AG04450 (cell line): ENCODE data around the gene ALS2. TPM values are rescaled to one million over a fixed set of nuclear protein-coding genes. Genes with fewer than 3 reads are reported as not detected.

Experiments
- CTCF ChIA-PET: fragments of 300-600, 350-600 bp; formaldehyde crosslinking; extraction: SDS; loops from one replicate; lab custom pipeline; 2022; ENCODE audit warnings: antibody characterized with exemption, inconsistent platforms; lab: Charles Lee
- POLR2A ChIA-PET: fragments of 350-600 bp; formaldehyde crosslinking; extraction: SDS; loops from one replicate; lab custom pipeline; 2021; ENCODE audit warnings: antibody characterized with exemption, inconsistent platforms; lab: Yijun Ruan, JAX
- DNase-seq: peaks from one replicate; pipeline ENCODE4 v3.0.0-alpha.2; 2011; ENCODE audit warnings: low read depth, low spot score
- H3K27ac ChIP-seq: one replicate; pipeline ENCODE4 v1.5.1; 2012; ENCODE audit warnings: low read depth, low read length, control low read depth
- H3K27me3 ChIP-seq: one replicate; pipeline ENCODE4 v1.6.0; 2012; ENCODE audit warnings: low read length; ENCODE audit not compliant: control insufficient read depth, insufficient read depth
- H3K4me3 ChIP-seq: 2 replicates; pipeline ENCODE4 v1.5.1; 2011; ENCODE audit warnings: mild to moderate bottlenecking, low read depth, low read length, control low read depth
- H3K9me3 ChIP-seq: 2 replicates; pipeline ENCODE4 v1.5.1; 2012; ENCODE audit warnings: low read length; ENCODE audit not compliant: control insufficient read depth, insufficient read depth
- CTCF ChIP-seq: IDR thresholded peaks from 2 replicates; pipeline ENCODE4 v1.5.1; 2011; ENCODE audit warnings: low read depth, low read length, control low read depth, inconsistent platforms
- polyA plus RNA-seq: library from polyadenylated mRNA; depleted of rRNA; stranded (reverse); fragments of >200 nt; gene quantifications from 2 replicates; pipeline ENCODE4 v1.2.3, GENCODE V29; 2011

ALS2 gene
- polyA plus RNA-seq, 1 experiment = 21.9 TPM

GRCh38 chr2:201735486-201735885, 45.2 kb downstream of the ALS2 start:
- no peaks in the 10 kb centered on the region for H3K27me3 ChIP-seq
- no peaks in the 10 kb centered on the region; the same call in 1 of the 2 replicates for H3K9me3 ChIP-seq
- ChIA-PET POLR2A (no interaction called here), CTCF (no interaction called here)
- no peak for DNase-seq
- no peak for TF ChIP-seq CTCF
- no peak overlapping the region for H3K27ac ChIP-seq
- no peak overlapping the region for H3K4me3 ChIP-seq

GRCh38 chr2:201734111-201734510, 46.6 kb downstream of the ALS2 start:
- CTCF ChIA-PET = interaction anchor here (0.7 to 1.5 kb wide), 2 partner anchors 8 to 15 kb away, joined by 3 to 4 read pairs; no protein-coding TSS in a partner anchor
- POLR2A ChIA-PET = no interaction called here

GRCh38 chr2:201733544-201733943, 47.2 kb downstream of the ALS2 start:
- Histone ChIP-seq H3K27me3 (no peaks in the 10 kb centered on the region), H3K9me3 (no peaks in the 10 kb centered on the region; the same call in 1 of the 2 replicates), H3K4me3 (no peak overlapping the region), H3K27ac (no peak overlapping the region)
- TF ChIP-seq CTCF = no peak
- POLR2A ChIA-PET = no interaction called here
- CTCF ChIA-PET = interaction anchor here (0.7 to 1.5 kb wide), 3 partner anchors 9 to 26 kb away, joined by 3 to 4 read pairs (median 3); no protein-coding TSS in a partner anchor
- DNase-seq = no peak

More at GRCh38 chr2:201734111-201734510, 46.6 kb downstream of the ALS2 start:
- no peak for DNase-seq
- Histone ChIP-seq H3K27me3 (no peaks in the 10 kb centered on the region), H3K9me3 (no peaks in the 10 kb centered on the region; the same call in 1 of the 2 replicates), H3K4me3 (no peak overlapping the region), H3K27ac (no peak overlapping the region)
- no peak for TF ChIP-seq CTCF

GRCh38 chr2:201730651-201731285, 50.0 kb downstream of the ALS2 start:
- ChIA-PET CTCF (no interaction called here), POLR2A (no interaction called here)
- Histone ChIP-seq H3K27me3 (no peaks in the 10 kb centered on the region), H3K9me3 (no peaks in the 10 kb centered on the region), H3K4me3 (no peak overlapping the region), H3K27ac (no peak overlapping the region)
- TF ChIP-seq CTCF = no peak
- DNase-seq = no peak

- ChIA-PET CTCF (no interaction called here), POLR2A (no interaction called here)
Observed at GRCh38 chr2:201715459-201715858, 65.3 kb downstream of the ALS2 start.

More at GRCh38 chr2:201715459-201715858, 65.3 kb downstream of the ALS2 start:
- Histone ChIP-seq H3K9me3 (no peaks in the 10 kb centered on the region), H3K27ac (no peak overlapping the region), H3K27me3 (no peaks in the 10 kb centered on the region), H3K4me3 (no peak overlapping the region)
- no peak for DNase-seq
- no peak for TF ChIP-seq CTCF
